Bronchial epithelial cell (primary cell): Measurements from ENCODE around the gene MED25. TPM values are rescaled to one million over a fixed set of nuclear protein-coding genes. Genes with fewer than 3 reads are reported as not detected.
A peak's percentile ranks its signal among the peaks of the same experiment; 100 is the strongest.

Experiments used
- DNase-seq: peaks from one replicate; pipeline ENCODE4 v3.0.0-alpha.2; 2010; ENCODE audit warnings: low read depth
- FAIRE-seq: peaks from 2 replicates; lab custom pipeline; 2011; peaks lifted over from hg19 to GRCh38; lab: Jason Lieb, UNC
- H3K27me3 ChIP-seq: 2 replicates; pipeline ENCODE4 v1.5.1; 2011; ENCODE audit warnings: low read length; ENCODE audit not compliant: control insufficient read depth, insufficient read depth
- H3K36me3 ChIP-seq: 2 replicates; pipeline ENCODE4 v1.5.1; 2011; ENCODE audit warnings: low read length; ENCODE audit not compliant: control insufficient read depth, insufficient read depth
- H3K4me3 ChIP-seq: 2 replicates; pipeline ENCODE4 v1.5.1; 2011; ENCODE audit warnings: mild to moderate bottlenecking, low read depth, low read length, control low read depth
- total RNA-seq: library from RNA; depleted of rRNA; stranded (reverse); fragments of >200 nt; gene quantifications from 2 replicates; pipeline ENCODE4 v1.2.1, GENCODE V29; 2014
- TF ChIP-seq, protein P1 (sequence below): IDR thresholded peaks from 2 replicates; pipeline ENCODE4 v1.5.1; 2011; ENCODE audit warnings: mild to moderate bottlenecking, moderate library complexity, low read length, control low read depth, inconsistent platforms; ENCODE audit not compliant: insufficient read depth, severe bottlenecking

MED25 gene
- total RNA-seq, 1 donor from 2014 or later: 8.2 TPM

DNA sequence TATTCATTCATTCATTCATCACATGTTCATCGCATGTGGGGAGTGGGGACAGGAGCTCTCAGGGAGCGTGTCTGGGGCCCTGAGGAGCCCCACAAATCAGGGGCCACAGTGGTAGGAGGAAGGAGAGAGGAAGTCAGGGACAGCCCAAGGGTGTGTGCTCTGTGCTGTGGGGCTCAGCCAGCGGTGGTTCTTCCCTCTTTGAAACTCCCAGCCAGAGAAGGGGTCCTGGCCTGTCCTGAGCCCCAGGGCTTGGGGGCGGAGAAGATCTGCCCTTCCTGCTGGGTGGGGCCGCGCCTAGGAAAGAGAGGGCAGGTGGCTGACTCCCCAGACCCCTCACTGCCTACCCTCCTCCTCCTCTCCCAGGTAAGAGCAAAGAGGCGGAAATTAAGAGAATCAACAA lies 36.7 kb upstream of the MED25 start:
- no peaks in the 10 kb centered on the region for H3K27me3 ChIP-seq
- FAIRE-seq (no peak), DNase-seq (no peak)
- TF ChIP-seq, protein P1, sequence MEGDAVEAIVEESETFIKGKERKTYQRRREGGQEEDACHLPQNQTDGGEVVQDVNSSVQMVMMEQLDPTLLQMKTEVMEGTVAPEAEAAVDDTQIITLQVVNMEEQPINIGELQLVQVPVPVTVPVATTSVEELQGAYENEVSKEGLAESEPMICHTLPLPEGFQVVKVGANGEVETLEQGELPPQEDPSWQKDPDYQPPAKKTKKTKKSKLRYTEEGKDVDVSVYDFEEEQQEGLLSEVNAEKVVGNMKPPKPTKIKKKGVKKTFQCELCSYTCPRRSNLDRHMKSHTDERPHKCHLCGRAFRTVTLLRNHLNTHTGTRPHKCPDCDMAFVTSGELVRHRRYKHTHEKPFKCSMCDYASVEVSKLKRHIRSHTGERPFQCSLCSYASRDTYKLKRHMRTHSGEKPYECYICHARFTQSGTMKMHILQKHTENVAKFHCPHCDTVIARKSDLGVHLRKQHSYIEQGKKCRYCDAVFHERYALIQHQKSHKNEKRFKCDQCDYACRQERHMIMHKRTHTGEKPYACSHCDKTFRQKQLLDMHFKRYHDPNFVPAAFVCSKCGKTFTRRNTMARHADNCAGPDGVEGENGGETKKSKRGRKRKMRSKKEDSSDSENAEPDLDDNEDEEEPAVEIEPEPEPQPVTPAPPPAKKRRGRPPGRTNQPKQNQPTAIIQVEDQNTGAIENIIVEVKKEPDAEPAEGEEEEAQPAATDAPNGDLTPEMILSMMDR: no peak
- H3K36me3 ChIP-seq: peaks cover 5% of the 10 kb centered on the region
- no peak overlapping the region for H3K4me3 ChIP-seq

DNA sequence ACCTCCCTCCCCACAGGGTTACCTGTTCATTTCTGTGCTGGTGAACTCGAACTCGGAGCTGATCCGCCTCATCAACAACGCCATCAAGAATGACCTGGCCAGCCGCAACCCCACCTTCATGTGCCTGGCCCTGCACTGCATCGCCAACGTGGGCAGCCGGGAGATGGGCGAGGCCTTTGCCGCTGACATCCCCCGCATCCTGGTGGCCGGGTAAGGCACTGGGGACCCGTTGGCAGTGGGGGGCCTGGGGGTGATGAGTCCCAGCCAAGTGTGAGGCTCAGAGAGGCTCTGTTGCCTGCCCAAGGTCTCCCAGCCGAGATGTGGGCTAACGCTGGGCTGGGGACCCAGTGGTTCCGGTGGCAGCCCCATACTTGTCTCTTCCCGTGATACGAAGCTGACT lies 35.6 kb upstream of the MED25 start:
- TF ChIP-seq, protein P1: no peak
- no peak for FAIRE-seq
- H3K36me3 ChIP-seq: peaks cover 5% of the 10 kb centered on the region

DNA sequence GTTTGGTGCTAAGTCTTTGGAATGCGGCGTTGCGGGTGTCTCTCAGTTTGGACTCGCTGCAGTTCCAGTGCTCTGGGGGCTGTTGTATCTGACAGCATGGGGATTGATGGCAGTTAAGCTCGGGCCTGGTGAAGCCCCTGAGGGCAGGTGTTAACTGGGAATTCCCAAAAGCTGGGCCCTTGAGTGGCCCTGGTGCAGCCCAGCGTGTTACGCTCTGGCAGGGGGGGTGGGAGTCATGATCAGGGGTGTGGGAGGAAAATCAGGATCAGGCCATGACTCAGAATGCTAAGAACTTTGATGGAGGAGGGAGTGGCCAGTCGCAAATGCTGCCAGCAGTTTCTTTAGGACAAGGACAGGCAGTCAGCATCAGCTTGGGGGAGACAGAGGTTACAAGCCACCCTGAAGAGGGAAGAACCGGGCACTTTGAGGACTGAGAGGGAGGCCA lies 31.7 kb upstream of the MED25 start:
- Histone ChIP-seq H3K36me3 (peaks cover 7% of the 10 kb centered on the region), H3K4me3 (no peak overlapping the region), H3K27me3 (no peaks in the 10 kb centered on the region)
- DNase-seq (peak; percentile 52), FAIRE-seq (no peak)
- TF ChIP-seq, protein P1: no peak

More for the DNA sequence above, 35.6 kb upstream of the MED25 start:
- Histone ChIP-seq H3K4me3 (no peak overlapping the region), H3K27me3 (no peaks in the 10 kb centered on the region)
- DNase-seq: no peak

DNA sequence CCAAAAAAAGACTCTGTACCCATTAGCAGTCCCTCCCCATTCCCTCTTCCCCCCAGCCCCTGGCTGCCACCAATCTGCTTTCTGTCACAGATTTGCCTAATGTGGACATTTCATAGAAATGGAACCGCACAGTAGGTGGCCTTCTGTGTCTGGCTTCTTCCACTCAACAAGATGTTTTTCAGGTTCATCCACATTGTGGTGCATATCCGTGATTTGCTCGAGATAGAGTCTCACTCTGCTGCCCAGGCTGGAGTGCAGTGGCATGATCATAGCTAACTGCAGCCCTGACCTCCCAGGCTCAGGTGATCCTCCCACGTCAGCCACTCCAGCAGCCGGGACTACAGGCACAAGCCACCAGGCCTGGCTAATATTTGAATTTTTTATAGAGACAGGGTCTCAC lies 30.3 kb upstream of the MED25 start:
- H3K36me3 ChIP-seq: peaks cover 7% of the 10 kb centered on the region
- FAIRE-seq (no peak), DNase-seq (no peak)
- H3K27me3 ChIP-seq: no peaks in the 10 kb centered on the region
- TF ChIP-seq, protein P1: no peak
- H3K4me3 ChIP-seq: no peak overlapping the region

DNA sequence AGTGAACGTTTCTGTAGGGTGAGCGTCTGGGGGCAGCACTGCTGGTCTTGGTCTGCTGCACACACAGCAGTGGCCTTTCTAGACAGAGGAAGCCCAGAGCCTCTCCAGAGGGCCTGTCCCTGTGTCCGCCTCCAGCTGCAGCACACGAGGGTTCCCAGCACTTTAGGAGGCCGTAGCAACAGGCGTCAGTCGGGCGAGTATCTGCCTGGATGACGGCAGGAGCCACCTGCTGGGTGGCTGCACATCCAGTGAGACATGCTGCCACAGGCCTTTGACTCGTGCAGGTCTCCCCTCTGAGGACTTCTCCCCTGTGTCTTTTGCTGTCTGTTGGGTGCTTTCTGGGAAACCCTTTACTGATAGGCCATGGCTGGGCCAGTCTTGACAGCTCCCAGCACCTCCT lies 29.2 kb upstream of the MED25 start:
- FAIRE-seq (no peak), DNase-seq (no peak)
- H3K27me3 ChIP-seq: no peaks in the 10 kb centered on the region
- H3K4me3 ChIP-seq: no peak overlapping the region
- TF ChIP-seq, protein P1: no peak
- H3K36me3 ChIP-seq: peaks cover 14% of the 10 kb centered on the region

DNA sequence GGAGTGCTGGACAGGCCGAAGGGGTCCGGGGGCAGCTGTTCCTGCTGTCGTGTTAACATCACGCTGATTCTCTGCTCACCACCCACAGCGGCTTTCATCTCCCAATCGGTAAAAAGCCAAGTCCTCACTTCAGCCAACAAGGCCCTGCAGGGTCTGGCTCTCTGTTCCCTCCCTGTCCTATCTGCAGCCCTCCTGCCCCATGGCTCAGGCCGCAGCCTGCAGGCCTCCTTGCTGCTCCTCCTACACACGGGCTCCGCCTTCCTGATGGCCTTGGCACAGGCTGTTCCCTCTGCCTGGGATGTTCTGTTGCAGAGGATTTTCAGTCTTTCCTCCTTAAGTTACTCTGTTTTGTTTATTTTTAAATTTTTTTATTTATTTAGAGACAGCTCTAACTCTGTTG lies 27.2 kb upstream of the MED25 start:
- Histone ChIP-seq H3K36me3 (peaks cover 25% of the 10 kb centered on the region), H3K27me3 (no peaks in the 10 kb centered on the region), H3K4me3 (no peak overlapping the region)
- TF ChIP-seq, protein P1: no peak
- FAIRE-seq (no peak), DNase-seq (no peak)
